Smooth muscle cell (in vitro differentiated cells): ENCODE data around the gene TRPM7. TPM values are rescaled to one million over a fixed set of nuclear protein-coding genes. Genes with fewer than 3 reads are reported as not detected.
"Not testable (repeated sequence)": the region's sequence is repeated elsewhere in the genome, so short reads cannot be mapped to it uniquely, and the experiment has no call there.

ENCODE experiments used
- DNase-seq: peaks from one replicate; lab custom pipeline; 2025; ENCODE audit not compliant: unreplicated experiment; lab: John Stamatoyannopoulos, UW
- H2AFZ ChIP-seq: fragments of 200-600 bp; sonication (generic); 2 replicates; pipeline ENCODE4 v1.6.0; 2016; ENCODE audit warnings: antibody characterized with exemption, low read depth, mild to moderate bottlenecking
- H3F3A ChIP-seq: fragments of 200-600 bp; sonication (generic); 2 replicates; pipeline ENCODE4 v1.6.0; 2017; ENCODE audit warnings: antibody characterized with exemption, low read depth
- H3K27ac ChIP-seq: fragments of 200-600 bp; sonication (generic); 2 replicates; pipeline ENCODE4 v1.5.1; 2016; ENCODE audit warnings: low read depth, mild to moderate bottlenecking
- H3K27me3 ChIP-seq: fragments of 200-600 bp; sonication (generic); 2 replicates; pipeline ENCODE4 v1.6.1; 2016; ENCODE audit warnings: low read depth, mild to moderate bottlenecking
- H3K36me3 ChIP-seq: fragments of 200-600 bp; sonication (generic); 2 replicates; pipeline ENCODE4 v1.5.1; 2016; ENCODE audit warnings: low read depth
- H3K4me1 ChIP-seq: fragments of 200-600 bp; sonication (generic); 2 replicates; pipeline ENCODE4 v1.5.1; 2016; ENCODE audit warnings: low read depth
- H3K4me2 ChIP-seq: fragments of 200-600 bp; sonication (generic); 2 replicates; pipeline ENCODE4 v1.6.0; 2016; ENCODE audit warnings: mild to moderate bottlenecking
- H3K4me3 ChIP-seq: fragments of 200-600 bp; sonication (generic); 2 replicates; pipeline ENCODE4 v1.5.1; 2016; ENCODE audit warnings: mild to moderate bottlenecking
- H3K79me2 ChIP-seq: fragments of 200-600 bp; sonication (generic); 2 replicates; pipeline ENCODE4 v1.6.0; 2016; ENCODE audit warnings: low read depth, mild to moderate bottlenecking
- H3K9ac ChIP-seq: fragments of 200-600 bp; sonication (generic); 2 replicates; pipeline ENCODE4 v1.6.0; 2016; ENCODE audit warnings: low read depth
- H3K9me3 ChIP-seq: fragments of 200-600 bp; sonication (generic); replicated peaks from 2 replicates; pipeline ENCODE4 v1.5.1; 2016; ENCODE audit warnings: low read depth
- H4K20me1 ChIP-seq: fragments of 200-600 bp; sonication (generic); 2 replicates; pipeline ENCODE4 v1.6.0; 2016; ENCODE audit warnings: low read depth
- CTCF ChIP-seq: fragments of 200-600 bp; sonication (generic); IDR thresholded peaks from 2 replicates; pipeline ENCODE4 v1.5.1; 2017; ENCODE audit warnings: borderline replicate concordance, mild to moderate bottlenecking, antibody characterized with exemption; ENCODE audit not compliant: insufficient read depth, poor library complexity, severe bottlenecking
- WGBS: methylation state at CpG from one replicate; pipeline ENCODE4 v1.1.7; 2016; ENCODE audit warnings: low lambda C conversion rate; 5-methylcytosine and 5-hydroxymethylcytosine counted together
- polyA plus RNA-seq: library from polyadenylated mRNA; unstranded; fragments of >200 nt; fragmentation: Nextera tagmentation; extraction: Ambion mirVana; gene quantifications from 2 replicates; pipeline ENCODE4 v1.2.1, GENCODE V29; 2016
- total RNA-seq: library from RNA; depleted of rRNA; stranded (reverse); fragments of >200 nt; gene quantifications from 2 replicates; pipeline ENCODE4 v1.2.3, GENCODE V29; 2014

The TRPM7 gene
- total and polyA plus RNA-seq, 2 experiments from 2014 or later, result 5.6 to 28.2 TPM

GRCh38 chr15:50576166-50576565, 110.4 kb downstream of the TRPM7 start:
- no peaks in the 10 kb centered on the region for H3K9me3 ChIP-seq
- TF ChIP-seq CTCF, result no peak
- H3K4me2 ChIP-seq, result no peak overlapping the region
- no peak overlapping the region for H3K4me3 ChIP-seq
- WGBS, result 100% methylated on average over 1 of the region's 1 CpG
- no peaks in the 10 kb centered on the region for H3K79me2 ChIP-seq
- no peak overlapping the region for H2AFZ ChIP-seq
- no peaks in the 10 kb centered on the region for H3K4me1 ChIP-seq
- no peak for DNase-seq
- H3K27me3 ChIP-seq, result no peaks in the 10 kb centered on the region
- H3K36me3 ChIP-seq, result peaks cover 21% of the 10 kb centered on the region
- no peak overlapping the region for H3K27ac ChIP-seq
- H3K9ac ChIP-seq, result no peak overlapping the region
- H3F3A ChIP-seq, result no peaks in the 10 kb centered on the region
- no peaks in the 10 kb centered on the region for H4K20me1 ChIP-seq

- not testable (repeated sequence) for H3K9me3 ChIP-seq, H3K9ac ChIP-seq, H3K4me3 ChIP-seq, H3K4me2 ChIP-seq, DNase-seq, H3K27ac ChIP-seq, H3K79me2 ChIP-seq, H3K27me3 ChIP-seq, H4K20me1 ChIP-seq, H3K4me1 ChIP-seq, H2AFZ ChIP-seq, H3F3A ChIP-seq
- 91% methylated on average over 5 of the region's 5 CpGs for WGBS
- H3K36me3 ChIP-seq, result peaks cover 23% of the 10 kb centered on the region
Observed at GRCh38 chr15:50573842-50574241, 112.8 kb downstream of the TRPM7 start.

GRCh38 chr15:50563756-50564155, 122.8 kb downstream of the TRPM7 start:
- H3K4me1 ChIP-seq, result no peaks in the 10 kb centered on the region
- no peak overlapping the region for H2AFZ ChIP-seq
- no peak overlapping the region for H3K4me3 ChIP-seq
- no peak for DNase-seq
- H3K79me2 ChIP-seq, result no peaks in the 10 kb centered on the region
- H3K4me2 ChIP-seq, result no peak overlapping the region
- H4K20me1 ChIP-seq, result no peaks in the 10 kb centered on the region
- H3K27ac ChIP-seq, result no peak overlapping the region
- H3K27me3 ChIP-seq, result no peaks in the 10 kb centered on the region
- H3K9me3 ChIP-seq, result no peaks in the 10 kb centered on the region
- TF ChIP-seq CTCF, result no peak
- WGBS, result over 99% methylated on average over 4 of the region's 4 CpGs
- no peak overlapping the region for H3K9ac ChIP-seq
- H3K36me3 ChIP-seq, result peaks cover 9% of the 10 kb centered on the region
- no peaks in the 10 kb centered on the region for H3F3A ChIP-seq

GRCh38 chr15:50562735-50563640, 123.6 kb downstream of the TRPM7 start:
- no peaks in the 10 kb centered on the region for H4K20me1 ChIP-seq
- no peak for DNase-seq
- H3K27me3 ChIP-seq, result no peaks in the 10 kb centered on the region
- no peak overlapping the region for H3K9ac ChIP-seq
- H3K4me1 ChIP-seq, result no peaks in the 10 kb centered on the region
- no peak overlapping the region for H3K4me2 ChIP-seq
- H3K4me3 ChIP-seq, result no peak overlapping the region
- WGBS, result 58% methylated on average over 4 of the region's 4 CpGs
- H2AFZ ChIP-seq, result no peak overlapping the region
- H3K9me3 ChIP-seq, result no peaks in the 10 kb centered on the region
- H3K36me3 ChIP-seq, result peaks cover 9% of the 10 kb centered on the region
- H3K79me2 ChIP-seq, result no peaks in the 10 kb centered on the region
- H3F3A ChIP-seq, result no peaks in the 10 kb centered on the region
- no peak for TF ChIP-seq CTCF
- H3K27ac ChIP-seq, result no peak overlapping the region
